Stimulated activated CD8-positive, alpha-beta memory T cell treated with anti-CD3 and anti-CD28 coated beads, Interleukin-7, amount 100 ng/mL, for 48 hours (primary cell): ENCODE measurements around the gene VPS72.
"Not testable (repeated sequence)": the region's sequence is repeated elsewhere in the genome, so short reads cannot be mapped to it uniquely, and the experiment has no call there.

Source experiments
- DNase-seq, 2 donors: peaks; one replicate each; pipeline ENCODE4 v3.0.0-alpha.2; 2020; ENCODE audit warnings: low read depth in 1 of 2; ENCODE audit errors: extremely low read depth in 1 of 2

The VPS72 gene, protein sequence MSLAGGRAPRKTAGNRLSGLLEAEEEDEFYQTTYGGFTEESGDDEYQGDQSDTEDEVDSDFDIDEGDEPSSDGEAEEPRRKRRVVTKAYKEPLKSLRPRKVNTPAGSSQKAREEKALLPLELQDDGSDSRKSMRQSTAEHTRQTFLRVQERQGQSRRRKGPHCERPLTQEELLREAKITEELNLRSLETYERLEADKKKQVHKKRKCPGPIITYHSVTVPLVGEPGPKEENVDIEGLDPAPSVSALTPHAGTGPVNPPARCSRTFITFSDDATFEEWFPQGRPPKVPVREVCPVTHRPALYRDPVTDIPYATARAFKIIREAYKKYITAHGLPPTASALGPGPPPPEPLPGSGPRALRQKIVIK

DNA sequence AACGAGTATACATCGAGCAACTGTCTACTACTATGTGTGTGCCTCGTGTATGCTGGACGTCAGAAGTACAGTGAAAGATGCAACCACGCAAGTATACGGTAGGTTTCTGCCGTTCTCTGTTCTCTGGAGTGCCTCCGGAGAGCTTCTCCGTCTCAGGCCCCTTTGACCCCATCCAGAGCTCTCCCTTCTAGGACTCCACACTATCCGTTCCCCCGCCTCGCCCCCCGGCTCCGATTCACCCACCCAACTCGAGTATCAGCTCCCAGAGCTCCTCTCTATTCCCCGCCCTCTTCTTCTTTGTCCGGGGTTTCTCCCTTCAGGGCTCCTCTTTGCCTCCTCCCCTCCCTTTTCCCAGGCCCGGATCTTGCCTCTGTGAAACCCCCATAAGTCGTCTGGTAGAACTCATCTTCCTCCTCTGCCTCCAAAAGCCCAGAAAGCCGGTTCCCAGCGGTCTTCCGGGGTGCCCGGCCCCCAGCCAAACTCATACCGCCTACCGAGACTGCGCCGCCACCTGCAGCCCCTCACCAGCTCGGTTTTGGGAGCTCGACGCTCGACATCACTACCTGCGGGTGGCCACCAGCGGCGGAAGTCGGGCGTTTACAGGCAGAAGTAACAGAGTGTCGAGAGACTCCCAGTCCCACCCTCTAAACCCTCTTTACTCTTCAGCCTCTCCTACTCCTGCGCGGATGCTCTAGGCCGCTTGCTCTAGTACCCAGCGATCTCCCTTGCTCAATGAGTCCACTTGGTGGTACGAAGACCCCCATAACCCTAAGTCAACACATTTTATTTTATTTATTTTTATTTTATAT, at the start of gene VPS72:
VPS72 (minus strand) TSS at position 561 of the 809 bp plus-strand sequence; CDS start at position 485, 76 bp downstream.
- peak; percentile 72 to 82 for DNase-seq

DNA sequence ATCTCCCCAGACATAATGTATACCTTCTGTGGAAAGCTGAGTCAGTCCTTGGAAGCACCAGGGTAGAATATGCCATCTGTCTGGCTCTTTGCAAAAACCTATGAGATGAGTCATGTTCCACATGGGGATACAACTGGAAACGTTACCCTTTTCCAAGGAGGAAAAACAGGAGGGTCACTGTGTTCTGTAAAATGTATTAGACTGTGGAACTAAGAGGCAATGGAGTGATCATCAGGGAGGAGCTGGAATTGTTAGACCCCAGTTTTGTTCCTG, 48.4 kb upstream of the VPS72 start:
- DNase-seq = no peak

DNA sequence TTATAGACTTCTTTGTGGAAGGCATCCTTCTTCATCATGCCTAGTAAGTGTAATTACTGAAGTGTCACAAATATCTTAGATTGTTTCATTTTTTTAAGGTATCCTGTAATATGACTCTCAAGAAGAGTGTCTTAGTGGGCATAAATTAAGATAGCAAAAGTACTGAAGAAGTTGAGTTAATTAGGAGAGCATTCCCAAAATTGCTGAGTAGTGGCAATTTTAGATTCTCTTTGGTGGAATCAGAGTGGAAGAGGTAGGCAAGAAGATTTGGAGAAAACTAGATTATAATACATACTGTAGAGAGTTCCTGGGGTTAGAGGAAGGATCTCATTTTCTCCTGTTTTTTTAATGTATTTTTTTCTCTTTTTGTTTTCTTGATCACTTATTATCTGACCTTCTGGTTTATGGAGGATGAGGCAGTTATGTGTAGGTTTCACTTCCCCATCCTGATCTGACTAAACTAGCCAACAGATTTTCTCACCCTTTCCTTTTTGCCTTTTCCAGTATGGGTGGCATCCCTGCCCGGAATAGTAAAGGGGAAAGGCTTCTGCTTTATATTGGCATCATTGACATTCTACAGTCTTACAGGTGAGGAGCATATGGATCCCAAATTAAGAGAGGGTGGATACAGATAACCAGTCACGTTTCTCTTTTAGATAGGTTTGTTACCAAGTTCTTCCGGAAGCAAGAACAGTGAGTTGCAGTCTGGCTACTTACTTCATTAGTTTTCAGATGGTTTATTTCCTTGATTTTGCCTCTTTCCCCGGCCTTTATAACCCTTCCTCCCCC, 47.9 kb upstream of the VPS72 start:
- DNase-seq = no peak

DNA sequence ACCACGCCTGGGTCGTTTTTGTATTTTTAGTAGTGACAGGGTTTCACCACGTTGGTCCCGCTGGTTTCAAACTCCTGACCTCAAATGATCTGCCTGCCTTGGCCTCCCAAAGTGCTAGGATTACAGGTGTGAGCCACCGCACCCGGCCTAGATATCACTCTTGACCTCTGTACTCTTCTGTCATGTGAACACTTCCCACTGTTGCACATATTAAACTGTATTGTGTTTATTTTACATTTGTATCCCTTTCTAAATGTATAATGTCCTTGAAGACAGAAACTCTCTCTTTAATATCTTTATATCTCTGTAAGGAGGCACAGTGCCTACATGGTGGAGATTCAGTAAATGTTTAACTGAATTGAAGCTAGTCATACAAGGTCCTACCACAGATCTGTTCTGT, 45.2 kb upstream of the VPS72 start:
- no peak for DNase-seq

DNA sequence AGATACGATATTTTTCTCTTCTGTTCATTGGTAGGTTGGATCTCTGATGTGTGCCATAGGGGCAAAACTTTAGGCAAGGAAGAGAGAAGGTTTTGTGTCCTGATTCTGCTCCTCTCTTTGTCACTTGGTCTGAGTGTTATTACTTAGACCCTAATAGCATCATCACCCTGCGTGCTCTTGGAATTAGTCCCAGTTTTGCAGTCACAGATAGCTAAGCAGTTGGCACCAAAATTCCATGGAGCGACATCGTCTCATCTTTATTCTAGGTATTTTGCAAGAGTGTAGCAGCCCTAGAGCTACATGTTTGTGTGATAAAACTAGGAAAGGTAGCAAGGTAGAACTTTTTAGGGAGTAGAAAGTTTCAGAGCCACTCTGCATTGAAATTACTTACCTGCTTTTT, 32.1 kb upstream of the VPS72 start:
- DNase-seq = no peak

DNA sequence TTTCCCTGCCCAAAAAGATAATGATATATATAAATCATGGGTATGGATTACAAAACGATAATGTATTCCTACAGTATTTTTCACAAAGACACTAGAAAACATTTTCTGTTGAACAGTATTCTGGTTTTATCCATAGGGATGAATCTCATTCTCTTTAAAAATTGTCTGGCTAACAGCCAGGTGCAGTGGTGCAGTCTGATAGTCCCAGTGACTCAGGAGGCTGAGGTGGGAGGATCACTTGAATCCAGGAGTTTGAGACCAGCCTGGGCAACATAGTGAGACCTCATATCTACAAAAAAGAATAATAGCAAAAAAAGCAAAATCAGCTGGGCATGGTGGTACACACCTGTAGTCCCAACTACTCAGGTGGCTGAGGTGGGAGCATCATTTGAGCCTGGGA, 31.6 kb upstream of the VPS72 start:
- no peak for DNase-seq

DNA sequence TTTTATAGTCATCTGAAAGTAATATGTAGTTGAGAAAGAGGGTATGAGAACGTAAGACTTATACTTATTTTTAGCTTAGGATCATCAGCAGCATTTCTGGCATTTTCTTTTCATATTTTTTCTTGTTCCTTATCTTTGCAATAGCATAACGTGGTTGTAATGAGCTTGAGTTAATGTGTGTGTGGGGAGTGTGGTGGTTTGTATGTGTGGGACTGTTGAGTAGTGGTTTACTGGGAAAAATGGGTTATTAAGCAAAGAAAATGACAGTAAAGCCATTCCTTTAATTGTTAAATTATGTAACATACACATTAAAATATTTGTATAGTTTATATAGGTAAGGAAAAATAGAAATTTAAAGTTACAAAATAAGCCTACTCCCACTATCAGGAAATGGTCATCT, 23.6 kb upstream of the VPS72 start:
- DNase-seq = no peak

DNA sequence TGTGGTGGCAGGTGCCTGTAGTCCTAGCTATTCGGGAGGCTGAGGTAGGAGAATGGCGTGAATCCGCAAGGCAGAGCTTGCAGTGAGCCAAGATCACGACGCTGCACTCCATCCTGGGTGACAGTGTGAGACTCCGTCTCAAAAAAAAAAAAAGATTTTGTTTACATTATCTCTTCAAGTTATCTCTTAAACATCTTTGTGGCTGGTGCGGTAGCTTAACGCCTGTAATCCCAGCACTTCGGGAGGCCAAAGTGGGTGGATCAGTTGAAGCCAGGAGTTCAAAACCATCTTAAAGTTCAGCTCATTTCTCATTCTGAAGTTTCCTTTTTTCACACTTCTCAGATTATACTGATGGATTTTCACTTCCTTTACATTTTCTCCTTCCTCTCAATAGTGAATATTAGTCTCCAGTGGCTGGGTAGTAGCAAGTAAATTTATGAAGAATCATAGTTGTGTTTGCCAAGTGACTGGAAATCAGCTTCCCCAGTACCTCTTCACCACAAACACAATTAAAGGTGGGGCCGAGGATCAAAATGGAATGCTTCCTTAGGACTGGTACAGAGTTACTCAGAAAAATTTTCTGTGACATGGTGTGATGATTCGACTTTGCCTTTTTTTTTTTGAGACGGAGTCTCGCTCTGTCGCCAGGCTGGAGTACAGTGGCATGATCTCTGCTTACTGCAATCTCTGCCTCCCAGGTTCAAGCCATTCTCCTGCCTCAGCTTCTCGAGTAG, 22.1 kb upstream of the VPS72 start:
- no peak for DNase-seq

DNA sequence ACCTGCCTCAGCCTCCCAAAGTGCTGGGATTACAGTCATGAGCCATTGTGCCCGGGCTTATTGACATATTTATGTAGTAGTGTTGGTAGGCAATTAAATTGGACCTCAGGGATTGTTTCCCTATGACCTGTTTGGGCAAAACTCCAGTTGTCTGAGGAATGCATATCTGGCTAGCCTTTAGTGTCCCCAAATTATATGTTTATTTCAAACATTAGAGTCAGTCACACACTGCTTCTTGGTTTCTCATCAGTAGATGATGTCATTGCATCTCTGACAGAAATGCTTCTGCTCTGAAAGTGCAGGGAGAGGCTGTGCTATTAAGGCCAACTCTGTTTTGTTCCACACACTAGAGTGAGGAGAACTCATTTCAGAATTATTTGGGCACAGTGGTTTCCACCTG, 20.8 kb upstream of the VPS72 start:
- no peak for DNase-seq

DNA sequence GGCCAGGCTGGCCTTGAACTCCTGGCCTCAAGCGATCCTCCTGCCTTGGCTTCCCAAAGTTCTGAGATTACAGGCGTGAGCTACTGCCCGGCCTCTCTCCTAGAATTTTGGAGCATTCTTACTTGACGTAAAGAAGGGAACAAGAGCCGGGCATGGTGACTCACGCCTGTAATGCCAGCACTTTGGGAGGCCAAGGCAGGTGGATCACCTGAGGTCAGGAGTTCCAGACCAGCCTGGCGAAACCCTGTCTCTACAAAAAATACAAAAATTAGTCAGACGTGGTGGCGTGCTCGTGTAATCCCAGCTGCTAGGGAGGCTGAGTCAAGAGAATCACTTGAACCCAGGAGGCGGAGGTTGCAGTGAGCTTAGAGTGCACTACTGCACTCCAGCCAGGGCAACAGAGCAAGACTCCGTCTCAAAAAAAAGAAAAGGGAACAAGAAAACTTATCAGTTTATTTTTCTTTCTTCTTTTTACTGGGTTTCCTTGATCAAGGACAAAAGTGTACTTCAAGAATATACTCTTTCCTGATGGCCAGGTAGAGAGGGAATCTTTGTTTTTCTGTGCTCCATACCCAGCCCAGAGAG, 15.5 kb upstream of the VPS72 start:
- not testable (repeated sequence) for DNase-seq

DNA sequence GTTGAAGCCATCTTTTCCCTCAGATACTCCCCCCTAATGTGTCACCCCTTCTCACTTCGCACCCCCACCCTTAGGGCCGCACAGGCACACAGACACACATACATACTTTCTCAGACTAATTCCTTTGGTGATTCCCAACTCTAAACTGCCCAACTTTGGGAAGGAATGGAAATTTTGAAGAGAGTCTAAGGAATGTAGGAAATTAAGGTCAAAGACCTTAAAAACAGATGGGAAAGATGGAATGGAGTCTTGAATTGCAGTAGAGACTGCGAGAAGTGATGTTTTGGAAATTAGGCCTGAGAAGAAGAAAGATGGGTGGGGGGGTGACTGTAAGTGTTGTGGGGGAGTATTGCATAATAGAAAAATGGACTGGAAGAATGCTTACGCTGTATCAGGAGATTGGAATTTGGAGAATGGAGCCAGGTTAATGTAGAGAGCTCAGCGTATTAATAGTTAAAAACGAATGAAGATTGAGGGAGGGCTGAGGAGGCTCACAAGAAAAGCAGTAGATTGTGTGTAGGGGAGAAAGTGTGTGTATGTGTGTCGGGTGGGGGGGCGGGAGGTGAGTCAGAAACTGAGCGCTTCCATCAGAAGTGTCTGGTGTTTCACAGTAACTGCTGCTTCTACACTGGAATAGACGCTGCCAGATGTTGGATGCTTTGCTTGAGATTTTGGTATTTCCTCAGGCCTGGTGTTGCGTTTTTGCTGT, 10.0 kb upstream of the VPS72 start:
- DNase-seq = no peak

DNA sequence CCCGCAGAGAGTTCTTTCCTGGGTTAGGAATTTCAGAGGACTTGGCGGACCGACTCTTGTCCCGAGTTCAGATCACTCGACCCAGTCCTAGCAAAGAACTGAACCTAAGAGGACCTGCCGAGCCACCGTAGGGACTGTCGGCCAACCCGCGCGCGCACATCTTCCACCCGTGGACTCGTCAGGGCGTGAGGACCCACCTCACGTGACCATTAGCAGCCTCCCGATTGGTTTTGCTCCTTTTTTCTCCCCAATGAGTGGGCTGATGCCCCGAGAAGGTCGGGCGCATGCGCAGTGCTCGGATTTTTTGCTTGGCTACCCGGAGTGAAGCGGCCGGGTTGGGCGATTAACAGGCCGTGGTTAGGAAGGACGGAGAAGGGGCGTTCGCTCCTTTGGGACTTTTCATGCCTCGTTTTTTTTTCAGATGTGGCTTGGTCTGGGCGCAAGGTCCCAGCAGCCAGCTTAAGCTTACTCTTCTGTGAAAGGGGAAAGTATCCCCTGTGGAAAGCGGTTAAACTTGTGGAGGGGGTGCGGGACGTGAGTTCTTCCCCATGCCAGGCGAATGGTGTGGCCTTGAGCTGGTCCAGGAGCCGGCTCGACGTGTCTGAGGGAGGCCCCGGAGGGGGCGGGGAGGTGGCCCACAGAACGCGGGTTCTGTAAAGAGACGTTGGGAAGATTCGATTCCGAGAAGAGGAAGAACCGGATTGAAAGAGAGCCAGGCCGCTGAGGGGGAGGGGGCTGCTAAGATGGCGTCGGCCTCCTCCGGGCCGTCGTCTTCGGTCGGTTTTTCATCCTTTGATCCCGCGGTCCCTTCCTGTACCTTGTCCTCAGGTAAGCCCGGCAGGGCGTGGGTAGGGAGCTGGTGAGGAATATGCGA, 8.5 kb upstream of the VPS72 start, which contains the start of gene PIP5K1A:
PIP5K1A (plus strand) TSS at position 299 of the 874 bp plus-strand sequence; CDS start at position 744, 445 bp downstream.
- peak; percentile 95 to 99 for DNase-seq

DNA sequence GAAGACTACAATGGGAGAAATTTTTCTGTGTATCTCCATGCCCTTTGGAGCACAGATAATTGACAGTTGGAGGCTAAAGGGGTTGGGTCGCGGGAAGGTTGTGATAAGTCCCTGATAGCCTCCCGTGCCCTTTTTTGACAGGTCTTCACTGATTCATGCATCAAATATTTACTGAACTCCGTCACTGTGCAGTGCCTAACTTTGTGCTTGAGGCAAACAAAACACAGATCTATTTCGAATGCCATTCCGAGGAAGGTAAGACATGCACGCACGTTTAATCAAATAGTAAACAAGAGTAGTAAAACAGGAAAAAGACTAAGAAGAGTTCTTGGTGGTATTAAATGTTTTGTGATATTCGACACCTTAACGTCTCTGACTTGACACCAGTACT, 7.9 kb upstream of the VPS72 start:
- no peak for DNase-seq

DNA sequence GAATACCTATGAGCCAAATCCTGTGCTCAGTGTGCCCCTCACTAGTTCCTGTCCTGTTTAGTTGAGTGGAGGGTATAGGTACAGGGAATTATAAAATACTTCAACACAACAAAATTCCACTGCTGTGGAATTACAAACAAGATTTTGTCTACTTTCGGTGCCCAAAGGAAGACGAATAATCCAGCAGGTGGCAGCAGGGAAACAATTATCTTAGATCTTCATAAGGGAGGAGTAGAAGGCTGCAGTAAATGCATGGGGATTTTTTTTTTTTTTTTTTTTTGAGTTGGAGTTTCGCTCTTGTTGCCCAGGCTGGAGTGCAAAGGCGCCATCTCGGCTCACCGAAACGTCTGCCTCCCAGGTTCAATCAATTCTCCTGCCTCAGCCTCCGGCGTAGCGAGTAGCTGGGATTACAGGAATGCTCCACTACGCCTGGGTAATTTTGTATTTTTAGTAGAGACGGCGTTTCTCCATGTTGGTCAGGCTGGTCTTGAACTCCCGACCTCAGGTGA, 6.3 kb upstream of the VPS72 start:
- peak in 1 of 2 donors; percentile 42 for DNase-seq

DNA sequence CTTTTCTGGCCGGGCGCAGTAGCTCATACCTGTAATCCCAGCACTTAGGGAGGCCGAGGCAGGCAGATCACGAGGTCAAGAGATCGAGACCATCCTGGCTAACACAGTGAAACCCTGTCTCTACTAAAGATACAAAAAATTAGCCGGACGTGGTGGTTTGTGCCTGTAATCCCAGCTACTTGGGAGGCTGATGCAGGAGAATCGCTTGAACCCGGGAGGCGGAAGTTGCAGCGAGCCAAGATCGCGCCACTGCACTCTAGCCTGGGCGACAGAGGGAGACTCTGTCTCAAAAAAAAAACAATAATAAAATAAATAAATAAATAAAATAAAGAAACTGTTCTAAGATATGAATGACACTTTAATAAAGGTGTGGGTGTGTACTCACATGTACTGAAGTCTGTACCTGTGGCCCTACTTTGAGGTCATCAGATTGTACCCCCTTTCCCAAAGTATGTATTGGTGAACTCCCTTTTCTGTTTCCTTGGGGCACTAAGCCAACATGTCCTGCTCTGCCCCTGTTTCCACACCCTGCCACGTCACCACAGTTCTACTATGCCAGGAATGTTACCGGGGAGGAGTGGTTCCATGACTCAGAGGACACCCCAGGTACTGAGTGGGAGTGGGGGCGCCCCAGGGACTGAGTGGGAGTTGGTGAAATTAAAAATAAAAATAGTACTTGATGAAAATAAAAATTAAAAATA, 5.0 kb upstream of the VPS72 start:
- not testable (repeated sequence) for DNase-seq

DNA sequence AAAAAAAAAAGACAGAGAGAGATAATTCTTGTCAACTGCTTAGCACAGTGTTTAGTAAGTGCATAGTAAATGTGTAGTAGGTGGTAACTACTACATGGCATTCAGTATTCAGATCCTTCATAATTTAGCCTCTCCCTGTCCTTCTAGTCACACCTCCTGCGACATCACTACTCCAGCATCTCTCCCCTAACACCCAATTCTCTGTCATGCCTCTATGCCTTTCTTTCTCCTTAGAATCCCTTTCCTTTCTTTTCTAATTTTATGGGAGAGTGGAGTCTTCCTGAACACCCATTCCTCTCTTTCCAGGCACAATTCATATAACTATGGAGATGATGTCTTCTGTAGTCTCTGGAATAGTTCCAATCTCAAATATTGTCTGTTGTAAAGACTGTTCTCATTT, 3.9 kb upstream of the VPS72 start:
- no peak for DNase-seq

DNA sequence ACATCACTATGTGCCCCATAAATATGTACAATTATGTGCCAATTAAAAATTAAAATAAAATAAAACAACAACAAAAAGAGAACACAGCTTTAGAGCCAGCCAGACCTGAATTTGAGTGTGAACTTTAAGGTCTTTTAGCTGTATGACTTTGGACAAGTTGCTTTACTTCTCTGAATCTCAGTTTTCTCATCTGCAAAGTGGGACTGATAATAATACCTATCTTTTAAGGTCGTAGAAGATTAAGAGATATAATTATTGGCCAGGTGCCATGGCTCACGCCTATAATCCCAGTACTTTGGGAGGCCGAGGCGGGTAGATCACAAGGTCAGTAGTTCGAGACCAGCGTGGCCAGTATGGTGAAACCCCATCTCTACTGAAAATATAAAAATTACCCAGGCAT, 3.3 kb upstream of the VPS72 start:
- DNase-seq = no peak

DNA sequence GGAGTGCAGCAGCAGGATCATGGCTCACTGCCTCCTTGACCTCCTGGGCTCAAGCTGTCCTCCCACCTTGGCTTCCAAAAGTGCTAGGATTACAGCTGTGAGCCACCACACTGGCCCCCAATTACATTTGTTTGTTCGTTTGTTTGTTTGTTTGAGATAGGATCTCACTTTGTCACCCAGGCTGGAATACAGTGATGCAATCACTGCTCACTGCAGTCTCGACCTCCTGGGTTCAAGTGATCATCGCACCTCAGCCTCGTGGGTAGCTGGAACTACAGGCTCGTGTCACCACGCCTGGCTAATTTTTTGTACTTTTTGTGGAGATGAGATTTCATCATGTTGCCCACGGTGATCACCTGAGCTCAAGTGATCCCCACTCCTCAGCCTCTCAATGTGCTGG, 2.0 kb upstream of the VPS72 start:
- DNase-seq = no peak
